ENCODE data around the gene LRP1B.

GRCh38 chr2:141660232-141660631, 470.6 kb downstream of the LRP1B start:
- no peak for TF ChIP-seq ARID4B (CRISPR knock-in tag; IDR thresholded peaks at IDR 0.05; ENCODE audit: borderline replicate concordance)
- no peak for TF ChIP-seq USF2 (CRISPR knock-in tag; IDR thresholded peaks at IDR 0.05)
- TF ChIP-seq ZNF138 (CRISPR knock-in tag; conservative IDR thresholded peaks at IDR 0.05): no peak
- no peak for TF ChIP-seq FOXP4 (CRISPR knock-in tag; IDR thresholded peaks at IDR 0.05)
- no peak for TF ChIP-seq ATF3 (CRISPR knock-in tag; conservative IDR thresholded peaks at IDR 0.05)

Data from WTC11 (cell line).